ENCODE results near the gene GNRH2. TPM values are rescaled to one million over a fixed set of nuclear protein-coding genes. Genes with fewer than 3 reads are reported as not detected.

The GNRH2 gene
- total and polyA plus RNA-seq, 3 experiments from 2014 or later, result 0.42 to 0.90 TPM; not detected in 1

DNA sequence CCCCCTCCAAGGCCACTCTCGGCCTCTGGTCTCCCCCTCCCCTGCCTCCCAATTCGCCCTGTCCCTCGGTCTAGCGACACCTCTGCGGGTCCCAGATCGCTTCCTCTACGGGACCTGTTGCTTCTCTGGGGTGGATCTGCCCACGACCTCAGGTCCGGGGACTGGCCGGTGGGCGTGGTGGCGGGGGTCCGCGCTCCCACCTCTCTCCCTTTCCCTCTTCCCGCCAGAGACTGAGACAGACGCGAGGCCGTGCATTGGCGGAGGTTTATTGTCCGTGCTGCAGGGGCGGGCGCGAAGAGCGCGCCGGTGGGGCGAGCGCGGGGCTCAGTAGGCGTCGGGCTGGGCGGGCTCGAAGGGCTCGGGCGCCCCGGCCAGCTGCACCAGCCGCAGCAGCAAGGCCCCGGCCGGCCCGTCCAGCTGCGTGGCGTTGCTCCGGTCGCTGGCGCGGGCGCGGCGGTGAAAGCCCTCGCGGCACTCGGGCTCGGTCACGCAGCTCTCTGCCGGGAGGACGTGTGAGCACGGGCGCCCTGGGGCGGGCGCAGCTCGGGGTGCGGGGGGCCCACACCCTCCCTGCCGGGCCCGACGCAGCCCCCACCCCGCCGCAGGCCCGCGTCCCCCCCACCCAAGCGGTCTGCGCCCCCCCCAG, 39.0 kb downstream of the GNRH2 start:
- Mint-ChIP-seq H3K9me3 (no peaks in the 10 kb centered on the region), H3K27me3 (peaks cover 38 to 59% of the 10 kb centered on the region in 2 donors), H3K36me3 (no peaks in the 10 kb centered on the region), H3K4me1 (peaks cover 1 to 21% (median 5%) of the 10 kb centered on the region in 3 donors), H3K27ac (no peak overlapping the region), H3K4me3 (peak overlapping the region in 6 of 7 donors; percentile 20 to 74 (median 58))
- ChIA-PET CTCF (interaction anchor here (0.6 kb wide), 1 partner anchor 42 kb away, joined by 3 read pairs; no protein-coding TSS in a partner anchor), POLR2A (no interaction called here)
- peaks cover 22% of the 10 kb centered on the region for H3K27me3 ChIP-seq (ENCODE audit: insufficient read depth, low read length, poor library complexity, severe bottlenecking)
- no peak overlapping the region for H3K4me3 ChIP-seq (ENCODE audit: low read length)
- no peak overlapping the region for H3K27ac ChIP-seq (ENCODE audit: low read depth, low read length)
- peaks cover 5% of the 10 kb centered on the region for H3K4me1 ChIP-seq (ENCODE audit: insufficient read depth, low read length)
- no peaks in the 10 kb centered on the region for H3K9me3 ChIP-seq (ENCODE audit: low read length)
- no peaks in the 10 kb centered on the region for H3K36me3 ChIP-seq (ENCODE audit: insufficient read depth, low read length)
- DNase-seq, result peak in 1 of 5 donors; percentile 28

DNA sequence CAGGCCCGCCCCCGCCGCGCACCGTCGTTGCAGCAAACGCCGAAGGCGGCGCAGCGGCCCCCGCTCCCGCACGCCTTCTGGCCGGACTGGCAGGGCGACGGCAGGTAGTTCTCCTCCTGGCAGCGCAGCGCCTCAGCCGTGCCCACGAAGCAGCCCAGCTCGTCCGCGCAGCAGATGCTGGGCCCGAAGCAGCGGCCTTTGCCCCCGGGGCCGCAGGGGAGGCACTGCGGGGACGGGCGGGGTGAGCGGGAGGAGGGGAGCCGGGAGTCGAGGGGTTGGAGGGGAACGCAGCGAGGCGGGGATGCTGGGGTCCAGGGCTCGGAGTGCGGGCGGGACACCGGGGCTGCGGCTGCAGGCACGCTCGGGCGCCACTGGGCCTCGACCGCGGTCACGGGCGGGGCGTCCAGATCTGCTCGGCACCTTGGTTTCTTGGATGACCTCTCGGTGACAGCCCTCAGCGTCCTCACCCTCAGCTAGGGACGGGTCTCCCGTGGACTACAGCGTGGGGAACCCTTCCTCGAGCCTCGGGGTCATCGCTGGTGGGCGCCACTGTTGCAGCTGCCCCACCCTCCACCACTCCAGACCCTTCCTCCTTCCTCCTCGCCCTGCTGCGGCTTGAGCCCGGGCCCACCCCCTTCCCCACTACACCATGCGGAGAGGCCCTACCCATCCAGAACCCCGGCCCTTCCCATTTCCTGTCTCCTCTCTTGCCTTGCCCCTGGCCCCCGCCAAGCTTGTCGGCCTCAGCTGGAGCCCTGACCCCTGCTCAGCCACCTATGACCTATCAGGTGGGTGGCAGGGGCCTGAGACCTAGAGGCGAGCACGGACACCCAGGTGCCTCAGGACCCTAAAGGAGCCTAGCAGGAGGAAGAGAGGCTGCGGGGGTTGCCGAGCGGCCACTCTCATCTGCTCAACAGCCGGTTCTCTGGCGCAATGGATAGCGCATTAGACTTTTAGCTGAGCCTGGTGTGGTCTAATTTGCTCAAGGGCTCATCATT, 39.8 kb downstream of the GNRH2 start:
- no peaks in the 10 kb centered on the region for H3K36me3 ChIP-seq (ENCODE audit: insufficient read depth, low read length)
- H3K4me1 ChIP-seq (ENCODE audit: insufficient read depth, low read length), result no peaks in the 10 kb centered on the region
- H3K27me3 ChIP-seq (ENCODE audit: insufficient read depth, low read length, poor library complexity, severe bottlenecking), result peaks cover 22% of the 10 kb centered on the region
- H3K9me3 Mint-ChIP-seq, result no peaks in the 10 kb centered on the region
- H3K4me3 Mint-ChIP-seq, result peak overlapping the region in 4 of 7 donors; percentile 52 to 73 (median 63)
- ChIA-PET CTCF (interaction anchor here (0.6 to 1.2 kb wide), 3 partner anchors 14 to 43 kb away, joined by 3 to 4 read pairs (median 3); no protein-coding TSS in a partner anchor), POLR2A (no interaction called here)
- peaks cover 37 to 55% of the 10 kb centered on the region in 2 donors for H3K27me3 Mint-ChIP-seq
- H3K4me3 ChIP-seq (ENCODE audit: low read length), result no peak overlapping the region
- peak overlapping the region in 1 of 8 donors; percentile 60 for H3K27ac Mint-ChIP-seq
- no peak overlapping the region for H3K27ac ChIP-seq (ENCODE audit: low read depth, low read length)
- no peak for DNase-seq
- no peaks in the 10 kb centered on the region for H3K9me3 ChIP-seq (ENCODE audit: low read length)
- peaks cover 0 to 15% (median 0%) of the 10 kb centered on the region in 3 donors for H3K4me1 Mint-ChIP-seq
- no peaks in the 10 kb centered on the region for H3K36me3 Mint-ChIP-seq

DNA sequence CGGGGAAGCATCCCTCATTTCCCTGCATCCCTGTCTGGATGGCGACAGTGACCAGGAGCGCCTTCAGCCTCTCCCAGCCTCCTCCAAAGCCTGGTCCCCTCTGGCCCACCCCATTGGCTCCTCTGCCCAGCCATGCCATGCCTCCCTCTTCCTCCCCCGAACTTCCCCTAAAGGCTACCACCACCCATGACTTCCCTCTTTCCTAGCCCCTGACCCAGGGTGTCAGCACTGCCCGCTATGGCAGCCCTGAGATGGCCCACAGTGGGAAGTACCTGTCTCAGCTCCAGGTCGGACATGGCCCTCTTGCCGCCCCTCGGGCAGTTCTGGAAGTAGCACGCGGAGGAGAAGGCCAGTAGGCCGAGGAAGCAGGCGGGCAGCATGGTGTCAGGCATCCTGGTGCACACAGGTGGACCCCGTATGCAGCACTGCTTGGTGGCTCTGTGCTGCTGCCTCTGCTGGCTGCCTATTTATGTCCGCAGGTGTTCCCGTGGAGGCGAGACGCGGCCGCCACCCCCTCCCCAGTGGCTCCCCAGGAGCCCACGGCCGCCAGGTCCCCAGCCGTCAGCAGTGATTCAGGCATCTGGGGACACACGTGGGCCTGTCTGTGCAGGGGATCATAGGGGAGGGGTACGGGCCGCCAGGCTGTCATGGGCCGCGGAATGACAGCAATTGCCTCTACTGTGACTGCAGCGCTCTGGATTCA, 41.0 kb downstream of the GNRH2 start, which contains the start of gene AVP:
Gene AVP, minus strand, starts transcription at position 442 of the 703 bp plus-strand sequence. Its CDS starts 50 bp downstream, at position 392.
- H3K27ac ChIP-seq (ENCODE audit: low read depth, low read length), result no peak within 1 kb of the TSS
- no peak within 1 kb of the TSS for H3K4me3 ChIP-seq (ENCODE audit: low read length)
- Mint-ChIP-seq H3K27me3 (peaks cover 33 to 56% of the 10 kb centered on the region in 2 donors), H3K27ac (peak within 1 kb of the TSS in 1 of 8 donors; percentile 71), H3K36me3 (no peaks in the 10 kb centered on the region), H3K4me1 (peaks cover 0 to 15% (median 0%) of the 10 kb centered on the region in 3 donors), H3K9me3 (no peaks in the 10 kb centered on the region), H3K4me3 (peak within 1 kb of the TSS in 5 of 7 donors; percentile 9 to 73 (median 62))
- CTCF ChIA-PET, result interaction anchor here (0.7 kb wide), 1 partner anchor 15 kb away, joined by 3 read pairs; no protein-coding TSS in a partner anchor
- peaks cover 22% of the 10 kb centered on the region for H3K27me3 ChIP-seq (ENCODE audit: insufficient read depth, low read length, poor library complexity, severe bottlenecking)
- POLR2A ChIA-PET, result no interaction called here
- H3K9me3 ChIP-seq (ENCODE audit: low read length), result no peaks in the 10 kb centered on the region
- H3K36me3 ChIP-seq (ENCODE audit: insufficient read depth, low read length), result no peaks in the 10 kb centered on the region
- DNase-seq, result no peak
- no peaks in the 10 kb centered on the region for H3K4me1 ChIP-seq (ENCODE audit: insufficient read depth, low read length)

DNA sequence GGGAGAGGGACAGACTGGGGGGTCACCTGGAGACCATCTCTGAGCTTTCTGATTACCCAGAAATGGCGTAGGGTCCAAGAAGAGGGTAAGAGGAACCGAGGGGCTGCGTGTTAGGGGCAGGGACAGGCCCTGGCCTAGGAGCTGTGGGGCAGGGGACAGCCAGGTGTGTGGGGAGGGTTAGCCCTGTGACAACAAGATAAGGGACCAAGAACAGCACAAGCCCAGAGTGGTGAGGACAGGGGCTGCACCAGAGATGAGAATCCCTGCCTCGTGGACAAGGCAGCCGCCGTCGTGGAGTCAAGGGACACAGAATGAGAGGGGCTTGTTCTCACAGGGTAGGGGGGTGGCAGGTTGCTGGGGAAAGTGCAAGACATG, 41.6 kb downstream of the GNRH2 start:
- Mint-ChIP-seq H3K4me3 (no peak overlapping the region), H3K27me3 (peaks cover 38 to 60% of the 10 kb centered on the region in 2 donors), H3K27ac (peak overlapping the region in 1 of 8 donors; percentile 71), H3K9me3 (no peaks in the 10 kb centered on the region), H3K4me1 (peaks cover 0 to 15% (median 0%) of the 10 kb centered on the region in 3 donors), H3K36me3 (no peaks in the 10 kb centered on the region)
- Histone ChIP-seq H3K36me3 (ENCODE audit: insufficient read depth, low read length) (no peaks in the 10 kb centered on the region), H3K4me1 (ENCODE audit: insufficient read depth, low read length) (peaks cover under 1% of the 10 kb centered on the region), H3K9me3 (ENCODE audit: low read length) (no peaks in the 10 kb centered on the region), H3K4me3 (ENCODE audit: low read length) (no peak overlapping the region), H3K27ac (ENCODE audit: low read depth, low read length) (no peak overlapping the region), H3K27me3 (ENCODE audit: insufficient read depth, low read length, poor library complexity, severe bottlenecking) (peaks cover 22% of the 10 kb centered on the region)
- CTCF ChIA-PET, result interaction anchor here (1.1 kb wide), 1 partner anchor 16 kb away, joined by 3 read pairs; no protein-coding TSS in a partner anchor
- DNase-seq, result no peak
- POLR2A ChIA-PET, result no interaction called here

DNA sequence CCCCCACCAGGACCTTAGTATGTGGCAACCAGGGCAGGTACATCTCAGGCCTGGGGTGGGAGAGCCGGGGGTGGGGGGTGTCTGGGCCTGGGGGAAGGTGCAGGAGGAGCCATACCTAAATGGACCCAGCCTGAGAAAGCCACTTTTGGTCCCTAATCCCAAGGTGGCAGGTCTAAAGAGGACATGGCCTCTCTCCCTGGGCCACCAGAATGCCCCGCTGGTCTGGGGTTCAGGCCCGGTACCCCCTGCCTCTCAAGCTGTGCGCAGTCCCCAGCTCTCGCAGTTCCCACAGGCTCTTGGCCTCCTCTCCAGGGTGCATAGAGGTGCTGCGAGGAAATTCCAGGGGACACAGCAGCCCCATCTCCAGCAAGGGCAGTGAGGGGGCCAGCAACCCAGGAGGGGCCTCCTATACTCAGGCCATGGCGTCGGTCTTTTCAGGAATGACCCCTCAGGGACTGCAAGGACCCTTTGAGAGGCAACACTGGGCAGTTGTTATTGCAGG, 42.2 kb downstream of the GNRH2 start:
- Histone ChIP-seq H3K9me3 (ENCODE audit: low read length) (no peaks in the 10 kb centered on the region), H3K27ac (ENCODE audit: low read depth, low read length) (no peak overlapping the region), H3K4me3 (ENCODE audit: low read length) (no peak overlapping the region), H3K27me3 (ENCODE audit: insufficient read depth, low read length, poor library complexity, severe bottlenecking) (peaks cover 22% of the 10 kb centered on the region), H3K36me3 (ENCODE audit: insufficient read depth, low read length) (no peaks in the 10 kb centered on the region), H3K4me1 (ENCODE audit: insufficient read depth, low read length) (peaks cover 7% of the 10 kb centered on the region)
- peaks cover 0 to 16% (median 0%) of the 10 kb centered on the region in 3 donors for H3K4me1 Mint-ChIP-seq
- DNase-seq, result no peak
- H3K36me3 Mint-ChIP-seq, result no peaks in the 10 kb centered on the region
- H3K4me3 Mint-ChIP-seq, result peak overlapping the region in 1 of 7 donors; percentile 9
- H3K9me3 Mint-ChIP-seq, result no peaks in the 10 kb centered on the region
- ChIA-PET POLR2A (interaction anchor here (0.6 kb wide), 1 partner anchor 25 kb away, joined by 7 read pairs; no protein-coding TSS in a partner anchor), CTCF (interaction anchor here (1.1 kb wide), 1 partner anchor 15 kb away, joined by 3 read pairs; no protein-coding TSS in a partner anchor)
- H3K27me3 Mint-ChIP-seq, result peaks cover 41 to 60% of the 10 kb centered on the region in 2 donors
- H3K27ac Mint-ChIP-seq, result no peak overlapping the region

DNA sequence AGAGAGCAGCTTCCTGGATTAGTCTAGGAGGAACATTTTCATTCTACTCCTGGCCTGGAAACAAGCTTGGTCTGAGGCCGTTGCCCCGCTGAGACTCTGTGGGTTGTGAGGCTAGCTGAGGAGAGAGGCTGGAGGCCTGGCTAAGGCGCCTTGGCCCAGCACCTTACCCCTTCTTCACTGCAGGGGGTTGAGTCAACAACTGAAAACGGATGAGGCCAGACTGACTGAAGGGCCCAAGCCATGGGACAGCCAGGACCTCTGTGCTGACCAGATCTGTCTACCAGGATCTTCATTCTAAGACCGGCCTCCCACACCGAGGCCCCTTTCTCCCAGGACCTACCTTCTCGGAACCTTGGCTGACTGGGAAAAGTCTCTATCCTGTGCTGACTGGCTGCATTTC, 44.6 kb downstream of the GNRH2 start:
- Histone ChIP-seq H3K4me3 (ENCODE audit: low read length) (no peak overlapping the region), H3K4me1 (ENCODE audit: insufficient read depth, low read length) (peaks cover 9% of the 10 kb centered on the region), H3K9me3 (ENCODE audit: low read length) (no peaks in the 10 kb centered on the region), H3K27me3 (ENCODE audit: insufficient read depth, low read length, poor library complexity, severe bottlenecking) (peaks cover 12% of the 10 kb centered on the region), H3K36me3 (ENCODE audit: insufficient read depth, low read length) (no peaks in the 10 kb centered on the region), H3K27ac (ENCODE audit: low read depth, low read length) (no peak overlapping the region)
- ChIA-PET POLR2A (no interaction called here), CTCF (interaction anchor here (2.0 kb wide), 1 partner anchor 34 kb away, joined by 6 read pairs; no protein-coding TSS in a partner anchor)
- peak overlapping the region in 1 of 8 donors; percentile 29 for H3K27ac Mint-ChIP-seq
- H3K4me3 Mint-ChIP-seq, result no peak overlapping the region
- no peak for DNase-seq
- peaks cover 38 to 53% of the 10 kb centered on the region in 2 donors for H3K27me3 Mint-ChIP-seq
- peaks cover 4 to 22% (median 5%) of the 10 kb centered on the region in 3 donors for H3K4me1 Mint-ChIP-seq
- H3K9me3 Mint-ChIP-seq, result peaks cover 0 to 3% (median 0%) of the 10 kb centered on the region in 5 donors
- H3K36me3 Mint-ChIP-seq, result no peaks in the 10 kb centered on the region

DNA sequence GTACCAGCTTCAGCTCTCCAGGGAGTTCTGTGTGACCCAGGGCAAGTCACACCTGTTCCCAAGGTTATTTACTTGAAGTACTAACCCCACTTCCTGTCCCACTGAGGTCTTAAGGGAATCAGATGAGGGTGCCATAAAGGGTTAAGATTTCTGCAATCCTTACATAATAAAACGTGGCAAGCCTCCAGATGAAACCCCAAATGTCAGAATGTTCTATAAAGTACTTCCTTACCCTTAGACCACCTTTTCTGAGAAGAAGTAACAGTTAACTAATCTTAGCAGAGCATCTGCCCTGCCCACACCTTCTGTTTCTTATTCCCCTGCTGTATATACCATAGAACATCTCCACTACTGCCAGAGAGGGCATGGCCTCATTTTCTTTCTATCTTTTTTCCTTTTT, 47.1 kb downstream of the GNRH2 start:
- H3K27me3 ChIP-seq (ENCODE audit: insufficient read depth, low read length, poor library complexity, severe bottlenecking), result no peaks in the 10 kb centered on the region
- ChIA-PET POLR2A (no interaction called here), CTCF (no interaction called here)
- no peak overlapping the region for H3K4me3 ChIP-seq (ENCODE audit: low read length)
- H3K27ac ChIP-seq (ENCODE audit: low read depth, low read length), result no peak overlapping the region
- H3K9me3 Mint-ChIP-seq, result peaks cover 0 to 3% (median 0%) of the 10 kb centered on the region in 5 donors
- peaks cover 5 to 23% (median 7%) of the 10 kb centered on the region in 3 donors for H3K4me1 Mint-ChIP-seq
- no peaks in the 10 kb centered on the region for H3K36me3 ChIP-seq (ENCODE audit: insufficient read depth, low read length)
- peak overlapping the region in 1 of 7 donors; percentile 71 for H3K4me3 Mint-ChIP-seq
- no peaks in the 10 kb centered on the region for H3K9me3 ChIP-seq (ENCODE audit: low read length)
- H3K27ac Mint-ChIP-seq, result peak overlapping the region in 3 of 8 donors; percentile 34 to 60 (median 40)
- H3K4me1 ChIP-seq (ENCODE audit: insufficient read depth, low read length), result peaks cover 20% of the 10 kb centered on the region
- H3K36me3 Mint-ChIP-seq, result no peaks in the 10 kb centered on the region
- DNase-seq, result peak in 1 of 5 donors; percentile 57
- H3K27me3 Mint-ChIP-seq, result peaks cover 33 to 37% of the 10 kb centered on the region in 2 donors

Measured in CD8-positive, alpha-beta memory T cell (primary cell).